Adrenal gland (tissue), 5 donors: Measurements from ENCODE around the gene KIAA2012.

ENCODE experiments used
- CTCF ChIP-seq, 6 experiments: fragments of 450-650 bp in 4 of 6; fragments of 200-600 bp in 2 of 6; sonication (generic) in 1 of 6; IDR thresholded peaks; 1 replicate in 5 of 6; 2 replicates in 1 of 6; pipeline versions ENCODE4 v1.5.1 to v1.8.0; 2016 to 2021; ENCODE audit warnings: antibody characterized with exemption in 6 of 6, mild to moderate bottlenecking in 2 of 6, moderate library complexity in 1 of 6
- POLR2A ChIP-seq, 2 donors: fragments of 450-650 bp; IDR thresholded peaks; one replicate each; pipeline ENCODE4 v1.6.1; 2017; ENCODE audit warnings: antibody characterized with exemption in 2 of 2, mild to moderate bottlenecking in 2 of 2, moderate library complexity in 1 of 2
- donor health status: DM: no; HTN: no; CAD: no.

- TF ChIP-seq CTCF (IDR thresholded peaks at IDR 0.05) (no peak), POLR2A (IDR thresholded peaks at IDR 0.05) (no peak)
These were observed 3.6 kb upstream of the KIAA2012 start for GRCh38 chr2:202069170-202070067.
